Measurements from ENCODE around the gene SAP25.

Gene SAP25

GRCh38 chr7:100573691-100574361 lies at the start of gene SAP25:
TSS of gene SAP25 (minus strand) at chr7:100573900. CDS start at chr7:100573742, 158 bp downstream.
- no peak for DNase-seq

- DNase-seq: no peak
Measured at GRCh38 chr7:100621554-100621953, 47.9 kb upstream of the SAP25 start.

GRCh38 chr7:100620804-100621203 lies 47.1 kb upstream of the SAP25 start:
- DNase-seq: no peak

- DNase-seq: no peak
Measured at GRCh38 chr7:100620239-100620638, 46.5 kb upstream of the SAP25 start.

- DNase-seq: no peak
Measured at GRCh38 chr7:100614308-100614861, 40.7 kb upstream of the SAP25 start.

GRCh38 chr7:100613412-100614175 lies 39.9 kb upstream of the SAP25 start:
- DNase-seq: no peak

- DNase-seq: no peak
Measured at GRCh38 chr7:100612730-100613390, 39.2 kb upstream of the SAP25 start.

- DNase-seq: peak; percentile 99
Measured at GRCh38 chr7:100611983-100612729, 38.5 kb upstream of the SAP25 start, which contains the start of gene MOSPD3. TSS of gene MOSPD3 (plus strand) at chr7:100612540. CDS start at chr7:100612792, 252 bp downstream.

- DNase-seq: no peak
Measured at GRCh38 chr7:100609958-100610357, 36.3 kb upstream of the SAP25 start.

- DNase-seq: no peak
Measured at GRCh38 chr7:100607111-100607510, 33.4 kb upstream of the SAP25 start.

GRCh38 chr7:100606313-100606712 lies 32.6 kb upstream of the SAP25 start:
- no peak for DNase-seq

GRCh38 chr7:100604976-100605911 lies 31.5 kb upstream of the SAP25 start:
- no peak for DNase-seq

- peak; percentile 31 for DNase-seq
Measured at GRCh38 chr7:100604028-100604975, 30.6 kb upstream of the SAP25 start.

- no peak for DNase-seq
Measured at GRCh38 chr7:100603726-100604027, 30.0 kb upstream of the SAP25 start.

GRCh38 chr7:100602889-100603725 lies 29.4 kb upstream of the SAP25 start:
- no peak for DNase-seq

- no peak for DNase-seq
Measured at GRCh38 chr7:100600730-100601038, 27.0 kb upstream of the SAP25 start.

GRCh38 chr7:100599911-100600729 lies 26.4 kb upstream of the SAP25 start:
- no peak for DNase-seq

- no peak for DNase-seq
Measured at GRCh38 chr7:100598425-100598824, 24.7 kb upstream of the SAP25 start.

GRCh38 chr7:100595188-100595587 lies 21.5 kb upstream of the SAP25 start:
- no peak for DNase-seq
